HL-60 (cell line): ENCODE measurements around the gene SAP30.
A peak's percentile ranks its signal among the peaks of the same experiment; 100 is the strongest.

ENCODE experiments used
- DNase-seq, 2 experiments: peaks; one replicate each; pipeline ENCODE4 v3.0.0-alpha.2; 2010 to 2020; ENCODE audit warnings: low read depth in 1 of 2, low spot score in 1 of 2
- H3K27ac ChIP-seq: fragments of 250-450 bp; sonication (Bioruptor Pico); replicated peaks from 2 replicates; pipeline ENCODE4 v1.5.1; 2020; ENCODE audit warnings: mild to moderate bottlenecking, moderate library complexity
- H3K27me3 ChIP-seq: fragments of 250-450 bp; sonication (Bioruptor Pico); 2 replicates; pipeline ENCODE4 v1.5.1; 2021; ENCODE audit warnings: mild to moderate bottlenecking, moderate library complexity; ENCODE audit not compliant: insufficient read depth, poor library complexity, severe bottlenecking
- H3K4me3 ChIP-seq: replicated peaks from 2 replicates; pipeline ENCODE4 v1.5.1; 2011; ENCODE audit warnings: mild to moderate bottlenecking, control low read depth, low read length; ENCODE audit not compliant: insufficient read depth
- GABPA ChIP-seq: IDR thresholded peaks from 2 replicates; pipeline ENCODE4 v1.6.1; 2012; ENCODE audit warnings: low read depth
- POLR2AphosphoS5 ChIP-seq: IDR thresholded peaks from 2 replicates; pipeline ENCODE4 v1.6.1; 2012; ENCODE audit warnings: low read depth
- SPI1 ChIP-seq: IDR thresholded peaks from 2 replicates; pipeline ENCODE4 v1.6.1; 2012; ENCODE audit warnings: low read depth, mild to moderate bottlenecking, borderline replicate concordance
- TF ChIP-seq, protein P1 (sequence below): IDR thresholded peaks from one replicate; pipeline ENCODE4 v1.5.1; 2011; ENCODE audit warnings: low read length, control low read depth, inconsistent platforms; ENCODE audit not compliant: insufficient read depth
- TF ChIP-seq, protein P2 (sequence below): IDR thresholded peaks from 2 replicates; pipeline ENCODE4 v1.6.1; 2012; ENCODE audit warnings: low read depth; ENCODE audit not compliant: insufficient replicate concordance

Gene SAP30

DNA sequence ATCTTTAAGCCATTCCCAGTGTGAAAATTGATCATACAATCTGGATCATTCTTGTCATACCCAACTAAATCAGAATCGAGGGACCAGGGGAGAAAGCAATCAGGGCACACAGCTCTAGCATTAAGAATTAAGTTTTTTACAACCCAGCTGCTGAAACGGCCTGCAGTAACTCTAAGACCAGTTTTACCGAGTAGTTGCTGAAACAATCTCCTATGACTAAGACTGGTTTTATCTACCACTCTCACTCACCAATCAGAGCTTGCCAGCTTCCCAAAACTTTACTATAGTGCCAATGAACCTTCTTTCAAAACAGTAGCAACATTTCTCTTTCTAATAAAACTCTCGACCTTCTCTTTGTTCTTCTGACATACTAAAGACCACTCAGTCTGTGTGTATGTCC is 2.8 kb upstream of the SAP30 start:
- H3K27ac ChIP-seq, result no peak overlapping the region
- DNase-seq, result no peak
- no peak for TF ChIP-seq POLR2AphosphoS5
- no peak for TF ChIP-seq SPI1
- no peak for TF ChIP-seq GABPA
- TF ChIP-seq, protein P1, sequence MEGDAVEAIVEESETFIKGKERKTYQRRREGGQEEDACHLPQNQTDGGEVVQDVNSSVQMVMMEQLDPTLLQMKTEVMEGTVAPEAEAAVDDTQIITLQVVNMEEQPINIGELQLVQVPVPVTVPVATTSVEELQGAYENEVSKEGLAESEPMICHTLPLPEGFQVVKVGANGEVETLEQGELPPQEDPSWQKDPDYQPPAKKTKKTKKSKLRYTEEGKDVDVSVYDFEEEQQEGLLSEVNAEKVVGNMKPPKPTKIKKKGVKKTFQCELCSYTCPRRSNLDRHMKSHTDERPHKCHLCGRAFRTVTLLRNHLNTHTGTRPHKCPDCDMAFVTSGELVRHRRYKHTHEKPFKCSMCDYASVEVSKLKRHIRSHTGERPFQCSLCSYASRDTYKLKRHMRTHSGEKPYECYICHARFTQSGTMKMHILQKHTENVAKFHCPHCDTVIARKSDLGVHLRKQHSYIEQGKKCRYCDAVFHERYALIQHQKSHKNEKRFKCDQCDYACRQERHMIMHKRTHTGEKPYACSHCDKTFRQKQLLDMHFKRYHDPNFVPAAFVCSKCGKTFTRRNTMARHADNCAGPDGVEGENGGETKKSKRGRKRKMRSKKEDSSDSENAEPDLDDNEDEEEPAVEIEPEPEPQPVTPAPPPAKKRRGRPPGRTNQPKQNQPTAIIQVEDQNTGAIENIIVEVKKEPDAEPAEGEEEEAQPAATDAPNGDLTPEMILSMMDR, result no peak
- TF ChIP-seq, protein P2, sequence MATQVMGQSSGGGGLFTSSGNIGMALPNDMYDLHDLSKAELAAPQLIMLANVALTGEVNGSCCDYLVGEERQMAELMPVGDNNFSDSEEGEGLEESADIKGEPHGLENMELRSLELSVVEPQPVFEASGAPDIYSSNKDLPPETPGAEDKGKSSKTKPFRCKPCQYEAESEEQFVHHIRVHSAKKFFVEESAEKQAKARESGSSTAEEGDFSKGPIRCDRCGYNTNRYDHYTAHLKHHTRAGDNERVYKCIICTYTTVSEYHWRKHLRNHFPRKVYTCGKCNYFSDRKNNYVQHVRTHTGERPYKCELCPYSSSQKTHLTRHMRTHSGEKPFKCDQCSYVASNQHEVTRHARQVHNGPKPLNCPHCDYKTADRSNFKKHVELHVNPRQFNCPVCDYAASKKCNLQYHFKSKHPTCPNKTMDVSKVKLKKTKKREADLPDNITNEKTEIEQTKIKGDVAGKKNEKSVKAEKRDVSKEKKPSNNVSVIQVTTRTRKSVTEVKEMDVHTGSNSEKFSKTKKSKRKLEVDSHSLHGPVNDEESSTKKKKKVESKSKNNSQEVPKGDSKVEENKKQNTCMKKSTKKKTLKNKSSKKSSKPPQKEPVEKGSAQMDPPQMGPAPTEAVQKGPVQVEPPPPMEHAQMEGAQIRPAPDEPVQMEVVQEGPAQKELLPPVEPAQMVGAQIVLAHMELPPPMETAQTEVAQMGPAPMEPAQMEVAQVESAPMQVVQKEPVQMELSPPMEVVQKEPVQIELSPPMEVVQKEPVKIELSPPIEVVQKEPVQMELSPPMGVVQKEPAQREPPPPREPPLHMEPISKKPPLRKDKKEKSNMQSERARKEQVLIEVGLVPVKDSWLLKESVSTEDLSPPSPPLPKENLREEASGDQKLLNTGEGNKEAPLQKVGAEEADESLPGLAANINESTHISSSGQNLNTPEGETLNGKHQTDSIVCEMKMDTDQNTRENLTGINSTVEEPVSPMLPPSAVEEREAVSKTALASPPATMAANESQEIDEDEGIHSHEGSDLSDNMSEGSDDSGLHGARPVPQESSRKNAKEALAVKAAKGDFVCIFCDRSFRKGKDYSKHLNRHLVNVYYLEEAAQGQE, result no peak
- H3K4me3 ChIP-seq, result no peak overlapping the region
- no peaks in the 10 kb centered on the region for H3K27me3 ChIP-seq

DNA sequence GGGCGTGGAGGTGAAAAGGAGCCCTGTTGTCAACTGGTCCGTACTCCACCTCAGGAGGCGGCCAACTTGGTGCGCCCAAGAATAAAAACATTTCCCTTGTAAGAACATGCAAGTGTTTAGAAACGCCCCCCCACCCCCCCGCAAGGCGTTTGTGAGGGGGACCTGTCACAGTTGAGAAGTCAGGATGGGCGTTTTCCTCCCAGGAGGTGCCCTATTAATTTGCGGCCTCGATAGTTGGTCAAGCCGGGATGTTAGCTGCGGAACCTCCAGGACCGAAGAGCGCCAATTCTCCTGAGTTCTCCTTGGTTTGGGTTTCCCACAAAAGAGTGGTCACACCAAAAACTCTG is 651 bp upstream of the SAP30 start:
- Histone ChIP-seq H3K4me3 (peak overlapping the region; percentile 94), H3K27ac (peak overlapping the region; percentile 81), H3K27me3 (no peaks in the 10 kb centered on the region)
- no peak for DNase-seq
- TF ChIP-seq SPI1 (no peak), POLR2AphosphoS5 (no peak), GABPA (no peak)
- TF ChIP-seq, protein P2, result no peak
- TF ChIP-seq, protein P1, result no peak

DNA sequence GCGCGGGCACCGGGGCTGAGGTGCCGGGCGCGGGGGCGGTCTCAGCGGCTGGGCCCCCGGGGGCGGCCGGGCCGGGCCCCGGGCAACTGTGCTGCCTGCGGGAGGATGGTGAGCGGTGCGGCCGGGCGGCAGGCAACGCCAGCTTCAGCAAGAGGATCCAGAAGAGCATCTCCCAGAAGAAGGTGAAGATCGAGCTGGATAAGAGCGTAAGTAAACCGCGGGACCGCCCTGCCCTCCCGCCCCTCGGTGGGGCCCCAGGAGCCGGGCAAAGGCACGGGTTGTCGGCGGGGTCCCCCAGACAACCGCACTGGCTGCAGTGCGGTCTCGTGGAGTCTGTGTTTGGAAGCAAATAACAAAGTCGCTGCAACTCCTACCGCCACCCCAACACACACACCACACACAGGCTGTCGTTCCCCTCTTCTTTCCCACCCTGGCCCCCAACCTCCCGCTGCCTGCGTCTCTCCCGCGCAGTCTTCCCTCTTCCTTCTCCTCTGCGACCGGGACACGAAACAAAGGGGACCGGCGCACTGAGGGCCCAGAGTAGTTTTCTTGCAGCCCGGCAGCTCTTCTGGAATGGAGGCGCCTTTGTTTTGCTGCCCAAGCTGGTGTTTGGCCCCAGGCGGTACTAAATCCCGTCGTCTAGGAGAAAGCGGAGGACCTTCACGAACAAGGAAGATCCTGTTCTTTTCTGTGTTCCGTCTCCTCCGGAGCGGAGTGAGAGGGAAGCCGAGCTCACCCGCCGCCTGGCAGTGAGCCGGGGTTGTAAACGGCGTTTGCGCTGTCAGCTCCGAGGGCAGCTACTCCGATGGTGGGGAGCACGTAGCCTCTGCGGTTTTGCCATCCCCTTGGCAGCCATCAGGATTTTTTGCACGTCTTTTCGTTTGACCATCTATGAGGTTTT is 788 bp downstream of the SAP30 start:
- no peaks in the 10 kb centered on the region for H3K27me3 ChIP-seq
- TF ChIP-seq, protein P1, result no peak
- TF ChIP-seq POLR2AphosphoS5 (no peak), SPI1 (no peak; the same call in 1 of the 2 replicates)
- DNase-seq, result peak in 1 of 2 experiments; percentile 73
- H3K4me3 ChIP-seq, result peak overlapping the region; percentile 94
- peak overlapping the region; percentile 77 for H3K27ac ChIP-seq

DNA sequence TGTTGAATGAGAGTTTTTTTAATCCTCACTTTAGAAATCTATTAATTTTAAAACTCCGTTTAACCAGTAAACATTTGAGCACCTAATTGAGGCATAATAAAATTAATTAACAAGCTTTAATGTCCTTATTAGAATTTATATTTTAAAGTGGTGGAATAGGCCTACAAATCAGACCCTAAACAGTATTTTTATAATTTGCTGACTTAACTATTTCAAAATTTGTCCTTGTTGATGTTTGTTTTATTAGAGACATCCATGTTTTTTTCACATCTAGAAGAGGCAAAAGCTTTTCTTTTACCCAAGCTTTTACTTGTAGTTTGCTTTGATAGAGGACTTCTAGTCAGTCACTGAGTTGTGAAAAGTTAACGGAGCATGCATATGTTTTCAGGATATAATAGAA is 3.8 kb downstream of the SAP30 start:
- TF ChIP-seq, protein P2, result no peak
- TF ChIP-seq, protein P1, result no peak
- TF ChIP-seq SPI1 (no peak), POLR2AphosphoS5 (no peak), GABPA (no peak)
- H3K27me3 ChIP-seq, result no peaks in the 10 kb centered on the region
- H3K27ac ChIP-seq, result no peak overlapping the region
- no peak overlapping the region for H3K4me3 ChIP-seq
- no peak for DNase-seq
